HCT116 (cell line): Measurements from ENCODE around the gene TPO. TPM values are rescaled to one million over a fixed set of nuclear protein-coding genes. Genes with fewer than 3 reads are reported as not detected.

Experiments used
- ATAC-seq: fragments of 200-7000 bp; cut with Tn5 transposase; 2 replicates; pipeline ENCODE4 v1.9.1; 2020; ENCODE audit warnings: mild to moderate bottlenecking, moderate library complexity
- BruUV-seq: library from RNA; stranded (reverse); fragments of 400-500 nt; replicated peaks from 2 replicates; lab custom pipeline; 2021; lab: Mats Ljungman, UMichigan
- CTCF ChIA-PET: fragments of 300-600 bp; sonication (Branson Sonifier 250); formaldehyde crosslinking; loops from one replicate; lab custom pipeline; 2021; ENCODE audit warnings: antibody characterized with exemption; lab: Charles Lee
- POLR2A ChIA-PET: fragments of 300-600, 350-600 bp; sonication (Branson Sonifier 250); formaldehyde crosslinking; loops from one replicate; lab custom pipeline; 2021; ENCODE audit warnings: antibody characterized with exemption; lab: Charles Lee
- RAD21 ChIA-PET, 2 experiments: fragments of 300-600 bp; sonication (Branson Sonifier 250); formaldehyde crosslinking; loops; one replicate each; lab custom pipeline; 2023; ENCODE audit warnings: low total read pairs in 2 of 2; ENCODE audit not compliant: uncharacterized antibody in 2 of 2, unreplicated experiment in 2 of 2, low non-redundant PET in 1 of 2; lab: Charles Lee
- DNase-seq: peaks from one replicate; pipeline ENCODE4 v3.0.0-alpha.2; 2010; ENCODE audit warnings: low read depth, low spot score
- H2AFZ ChIP-seq: fragments of 200-600 bp; shearing (Covaris generic), sonication (generic); 2 replicates; pipeline ENCODE4 v1.6.1; 2017; ENCODE audit warnings: low read depth, mixed run types, mixed read lengths, antibody characterized with exemption, low read length; ENCODE audit not compliant: poor library complexity, severe bottlenecking
- H3K27ac ChIP-seq: 2 replicates; pipeline ENCODE4 v1.5.1; 2012; ENCODE audit warnings: low read depth, low read length
- H3K27me3 ChIP-seq: fragments of 200-600 bp; sonication (generic); 2 replicates; pipeline ENCODE4 v1.6.1; 2016; ENCODE audit warnings: mixed run types, low read length, mixed read lengths; ENCODE audit not compliant: insufficient read depth
- H3K36me3 ChIP-seq, 2 experiments: fragments of 200-500 bp in 1 of 2; fragments of 200-600 bp in 1 of 2; sonication (Bioruptor generic) in 1 of 2; sonication (generic) in 1 of 2; 2 replicates each; pipeline versions ENCODE4 v1.5.1 to v1.6.1; 2014 to 2016; ENCODE audit warnings: low read length in 2 of 2, inconsistent platforms in 1 of 2, mixed read lengths in 1 of 2, mixed run types in 1 of 2; ENCODE audit not compliant: insufficient read depth in 2 of 2, control insufficient read depth in 1 of 2
- H3K4me1 ChIP-seq, 2 experiments: fragments of 200-600 bp in 1 of 2; sonication (generic) in 1 of 2; 2 replicates each; pipeline versions ENCODE4 v1.5.1 to v1.6.1; 2012 to 2017; ENCODE audit warnings: low read length in 2 of 2, inconsistent platforms in 1 of 2, mild to moderate bottlenecking in 1 of 2, mixed read lengths in 1 of 2, mixed run types in 1 of 2, moderate library complexity in 1 of 2; ENCODE audit not compliant: insufficient read depth in 2 of 2, control insufficient read depth in 1 of 2
- H3K4me2 ChIP-seq: fragments of 200-600 bp; sonication (generic); 2 replicates; pipeline ENCODE4 v1.6.1; 2017; ENCODE audit warnings: mixed run types, low read length, mixed read lengths
- H3K4me3 ChIP-seq, 2 experiments: fragments of 200-600 bp in 1 of 2; sonication (generic) in 1 of 2; replicated peaks in 1 of 2; 2 replicates each; pipeline ENCODE4 v1.5.1; 2011 to 2016; ENCODE audit warnings: low read length in 2 of 2, control low read depth in 1 of 2, low read depth in 1 of 2, mild to moderate bottlenecking in 1 of 2, mixed read lengths in 1 of 2, mixed run types in 1 of 2
- H3K79me2 ChIP-seq: fragments of 200-600 bp; sonication (generic); 2 replicates; pipeline ENCODE4 v1.6.1; 2017; ENCODE audit warnings: mild to moderate bottlenecking, mixed run types, low read length, moderate library complexity, mixed read lengths; ENCODE audit not compliant: insufficient read depth
- H3K9ac ChIP-seq: fragments of 200-600 bp; sonication (generic); 2 replicates; pipeline ENCODE4 v1.6.1; 2016; ENCODE audit warnings: low read length, mixed read lengths
- H3K9me2 ChIP-seq: fragments of 200-600 bp; sonication (generic), shearing (Covaris generic); 2 replicates; pipeline ENCODE4 v1.6.1; 2017; ENCODE audit warnings: mixed run types, mild to moderate bottlenecking, moderate library complexity; ENCODE audit not compliant: insufficient read depth
- H3K9me3 ChIP-seq, 2 experiments: fragments of 200-500 bp in 1 of 2; fragments of 200-600 bp in 1 of 2; sonication (Bioruptor generic) in 1 of 2; sonication (generic) in 1 of 2; 2 replicates each; pipeline ENCODE4 v1.6.1; 2014 to 2017; ENCODE audit warnings: low read length in 2 of 2, mixed read lengths in 2 of 2, inconsistent platforms in 1 of 2, low read depth in 1 of 2, mild to moderate bottlenecking in 1 of 2, mixed run types in 1 of 2, moderate library complexity in 1 of 2; ENCODE audit not compliant: control insufficient read depth in 1 of 2, insufficient read depth in 1 of 2
- H4K20me1 ChIP-seq: fragments of 200-600 bp; sonication (generic), shearing (Covaris generic); 2 replicates; pipeline ENCODE4 v1.6.1; 2017; ENCODE audit warnings: mixed run types, mild to moderate bottlenecking, moderate library complexity; ENCODE audit not compliant: insufficient read depth
- ATF3 ChIP-seq: IDR thresholded peaks from 2 replicates; pipeline ENCODE4 v1.6.1; 2012
- ELF1 ChIP-seq: IDR thresholded peaks from 2 replicates; pipeline ENCODE4 v1.6.1; 2012; ENCODE audit warnings: low read depth, borderline replicate concordance
- EZH2 ChIP-seq: fragments of 200-600 bp; sonication (generic); IDR thresholded peaks from 2 replicates; pipeline ENCODE4 v1.6.1; 2017; ENCODE audit warnings: antibody characterized with exemption, mixed run types
- EZH2phosphoT487 ChIP-seq: fragments of 200-600 bp; IDR thresholded peaks from 2 replicates; pipeline ENCODE4 v1.6.1; 2018; ENCODE audit warnings: antibody characterized with exemption, borderline replicate concordance
- POLR2AphosphoS5 ChIP-seq: IDR thresholded peaks from 2 replicates; pipeline ENCODE4 v1.6.1; 2011; ENCODE audit warnings: mild to moderate bottlenecking, low read depth, low read length, moderate library complexity
- RAD21 ChIP-seq: IDR thresholded peaks from 2 replicates; pipeline ENCODE4 v1.6.1; 2012; ENCODE audit warnings: low read depth, mild to moderate bottlenecking
- REST ChIP-seq: IDR thresholded peaks from 2 replicates; pipeline ENCODE4 v1.6.1; 2012; ENCODE audit warnings: low read depth
- SP1 ChIP-seq: IDR thresholded peaks from 2 replicates; pipeline ENCODE4 v1.6.1; 2012; ENCODE audit warnings: low read depth
- YY1 ChIP-seq: IDR thresholded peaks from 2 replicates; pipeline ENCODE4 v1.6.1; 2011; ENCODE audit warnings: low read length, low read depth, moderate library complexity, mild to moderate bottlenecking; ENCODE audit not compliant: insufficient replicate concordance; ENCODE audit errors: extremely low read depth
- intact Hi-C: fragments of 100-400 bp; cut with micrococcal nuclease; formaldehyde crosslinking; loops from 2 replicates; pipeline ENCODE4 v1.10.0; 2022
- total RNA-seq: library from RNA; stranded (reverse); gene quantifications from one replicate; pipeline ENCODE4 v1.2.1, GENCODE V29; 2021; ENCODE audit not compliant: unreplicated experiment

The TPO gene
- total RNA-seq, 1 experiment from 2014 or later, result not detected

- TF ChIP-seq ATF3, result no peak
Measured at GRCh38 chr2:1517786-1518185, 104.5 kb downstream of the TPO start (continued).

GRCh38 chr2:1518331-1518803 lies 105.1 kb downstream of the TPO start:
- Histone ChIP-seq H3K4me2 (no peak overlapping the region), H3K36me3 (no peaks in the 10 kb centered on the region), H2AFZ (no peak overlapping the region), H3K9ac (no peak overlapping the region), H4K20me1 (no peaks in the 10 kb centered on the region), H3K27me3 (no peaks in the 10 kb centered on the region), H3K27ac (no peak overlapping the region), H3K79me2 (no peaks in the 10 kb centered on the region), H3K4me1 (peaks cover 0 to 8% of the 10 kb centered on the region in 2 experiments; a peak in 2 of 4 replicates), H3K9me3 (no peaks in the 10 kb centered on the region), H3K9me2 (no peaks in the 10 kb centered on the region), H3K4me3 (no peak overlapping the region)
- RAD21 ChIA-PET, result no interaction called here
- CTCF ChIA-PET, result no interaction called here
- intact Hi-C loops, result no loop called here
- POLR2A ChIA-PET, result no interaction called here
- TF ChIP-seq ELF1, result no peak
- no peak for TF ChIP-seq EZH2
- TF ChIP-seq YY1, result no peak
- no peak for TF ChIP-seq EZH2phosphoT487
- no peak for TF ChIP-seq RAD21
- TF ChIP-seq POLR2AphosphoS5, result no peak
- TF ChIP-seq REST, result no peak
- TF ChIP-seq SP1, result no peak
- DNase-seq (no peak), ATAC-seq (no peak)
- BruUV-seq, result no TSS peak
